Activated naive CD8-positive, alpha-beta T cell treated with anti-CD3 and anti-CD28 coated beads, Interleukin-2, amount 10 ng/mL, durations not matched to agents 7 days and 5 days (primary cell): ENCODE measurements around the gene GPR158. TPM values are rescaled to one million over a fixed set of nuclear protein-coding genes. Genes with fewer than 3 reads are reported as not detected.
"Not testable (repeated sequence)": the region's sequence is repeated elsewhere in the genome, so short reads cannot be mapped to it uniquely, and the experiment has no call there.

ENCODE experiments used
- ATAC-seq: fragments of 150-1000 bp; cut with Tn5 transposase; one replicate; pipeline ENCODE4 v1.10.0; 2021; ENCODE audit warnings: low read depth, moderate library complexity
- POLR2A ChIA-PET: fragments of 350-600 bp; sonication (Branson Sonifier 250); formaldehyde crosslinking; loops from one replicate; lab custom pipeline; 2021; ENCODE audit warnings: antibody characterized with exemption; lab: Charles Lee
- DNase-seq: peaks from one replicate; pipeline ENCODE4 v3.0.0; 2021
- H3K27ac Mint-ChIP-seq: one replicate; pipeline ENCODE4 v1.8.0; 2022; ENCODE audit warnings: mild to moderate bottlenecking, mixed read lengths
- H3K27me3 Mint-ChIP-seq: one replicate; pipeline ENCODE4 v1.8.0; 2022; ENCODE audit warnings: mild to moderate bottlenecking, moderate library complexity, mixed read lengths
- H3K36me3 Mint-ChIP-seq: one replicate; pipeline ENCODE4 v1.8.0; 2021; ENCODE audit warnings: mild to moderate bottlenecking, mixed read lengths
- H3K4me1 Mint-ChIP-seq: one replicate; pipeline ENCODE4 v1.8.0; 2021; ENCODE audit warnings: mixed read lengths
- H3K4me3 Mint-ChIP-seq: one replicate; pipeline ENCODE4 v1.8.0; 2022; ENCODE audit warnings: mild to moderate bottlenecking, moderate library complexity, mixed read lengths
- H3K9me3 Mint-ChIP-seq: one replicate; pipeline ENCODE4 v1.8.0; 2021; ENCODE audit warnings: mixed read lengths
- total RNA-seq, 2 experiments: library from RNA; stranded (reverse); gene quantifications; one replicate each; pipeline ENCODE4 v1.2.3, GENCODE V29; 2021

Gene GPR158, protein sequence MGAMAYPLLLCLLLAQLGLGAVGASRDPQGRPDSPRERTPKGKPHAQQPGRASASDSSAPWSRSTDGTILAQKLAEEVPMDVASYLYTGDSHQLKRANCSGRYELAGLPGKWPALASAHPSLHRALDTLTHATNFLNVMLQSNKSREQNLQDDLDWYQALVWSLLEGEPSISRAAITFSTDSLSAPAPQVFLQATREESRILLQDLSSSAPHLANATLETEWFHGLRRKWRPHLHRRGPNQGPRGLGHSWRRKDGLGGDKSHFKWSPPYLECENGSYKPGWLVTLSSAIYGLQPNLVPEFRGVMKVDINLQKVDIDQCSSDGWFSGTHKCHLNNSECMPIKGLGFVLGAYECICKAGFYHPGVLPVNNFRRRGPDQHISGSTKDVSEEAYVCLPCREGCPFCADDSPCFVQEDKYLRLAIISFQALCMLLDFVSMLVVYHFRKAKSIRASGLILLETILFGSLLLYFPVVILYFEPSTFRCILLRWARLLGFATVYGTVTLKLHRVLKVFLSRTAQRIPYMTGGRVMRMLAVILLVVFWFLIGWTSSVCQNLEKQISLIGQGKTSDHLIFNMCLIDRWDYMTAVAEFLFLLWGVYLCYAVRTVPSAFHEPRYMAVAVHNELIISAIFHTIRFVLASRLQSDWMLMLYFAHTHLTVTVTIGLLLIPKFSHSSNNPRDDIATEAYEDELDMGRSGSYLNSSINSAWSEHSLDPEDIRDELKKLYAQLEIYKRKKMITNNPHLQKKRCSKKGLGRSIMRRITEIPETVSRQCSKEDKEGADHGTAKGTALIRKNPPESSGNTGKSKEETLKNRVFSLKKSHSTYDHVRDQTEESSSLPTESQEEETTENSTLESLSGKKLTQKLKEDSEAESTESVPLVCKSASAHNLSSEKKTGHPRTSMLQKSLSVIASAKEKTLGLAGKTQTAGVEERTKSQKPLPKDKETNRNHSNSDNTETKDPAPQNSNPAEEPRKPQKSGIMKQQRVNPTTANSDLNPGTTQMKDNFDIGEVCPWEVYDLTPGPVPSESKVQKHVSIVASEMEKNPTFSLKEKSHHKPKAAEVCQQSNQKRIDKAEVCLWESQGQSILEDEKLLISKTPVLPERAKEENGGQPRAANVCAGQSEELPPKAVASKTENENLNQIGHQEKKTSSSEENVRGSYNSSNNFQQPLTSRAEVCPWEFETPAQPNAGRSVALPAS (N-terminal part only)
- total RNA-seq: not detected

DNA sequence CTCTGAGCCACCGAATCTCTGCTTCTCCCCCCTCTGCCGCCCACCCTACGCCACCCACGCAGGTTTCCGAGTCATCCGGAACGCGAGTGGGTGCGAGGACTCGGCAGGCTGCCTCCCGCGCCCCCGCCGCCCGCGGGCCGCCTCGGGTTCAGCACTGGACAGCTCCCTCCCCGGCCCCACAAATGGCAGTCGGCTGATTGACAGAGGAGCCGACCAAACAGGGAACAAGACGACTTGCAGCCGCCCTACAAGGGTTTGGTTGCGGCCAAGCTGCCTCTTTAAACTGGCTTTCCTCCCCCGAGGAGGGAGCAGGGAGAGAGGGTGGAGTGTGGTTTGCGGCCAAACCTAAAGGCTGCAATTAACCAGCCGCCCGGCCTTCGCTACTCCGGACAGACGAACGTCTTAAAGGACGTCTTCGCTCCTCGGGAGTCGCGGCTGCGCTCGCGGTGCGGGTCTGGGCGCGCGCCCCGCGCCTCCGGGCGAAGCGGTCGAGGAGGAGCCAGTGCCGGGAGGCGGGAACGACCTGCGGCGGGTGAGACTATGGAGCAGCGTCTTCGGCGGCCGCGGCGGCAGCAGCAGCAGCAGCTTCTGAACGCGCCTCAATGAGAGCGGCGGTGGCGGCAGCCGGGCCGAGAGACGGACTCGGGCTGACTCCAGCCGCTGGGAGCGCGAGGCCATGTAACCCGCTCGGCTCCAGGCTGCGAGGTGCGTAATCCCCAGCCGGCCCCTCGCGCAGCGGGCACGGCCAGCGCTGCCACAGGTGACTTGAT is at the start of gene GPR158:
Gene GPR158, plus strand, starts transcription at position 541 of the 770 bp plus-strand sequence. CDS start 420 bp downstream, outside the sequence.
- Mint-ChIP-seq H3K9me3 (no peaks in the 10 kb centered on the region), H3K4me3 (peak within 1 kb of the TSS; percentile 22), H3K27me3 (peaks cover 39% of the 10 kb centered on the region), H3K27ac (no peak within 1 kb of the TSS), H3K4me1 (peaks cover 4% of the 10 kb centered on the region), H3K36me3 (no peaks in the 10 kb centered on the region)
- peak; percentile 80 for DNase-seq
- ATAC-seq: peak; percentile 84
- POLR2A ChIA-PET: no interaction called here

GRCh38 chr10:25125201-25125611 is 49.6 kb upstream of the GPR158 start:
- DNase-seq (no peak), ATAC-seq (no peak)
- POLR2A ChIA-PET: no interaction called here
- Mint-ChIP-seq H3K9me3 (peaks cover 1% of the 10 kb centered on the region), H3K4me1 (no peaks in the 10 kb centered on the region), H3K27me3 (peaks cover 2% of the 10 kb centered on the region), H3K4me3 (no peak overlapping the region), H3K36me3 (no peaks in the 10 kb centered on the region), H3K27ac (no peak overlapping the region)

- POLR2A ChIA-PET: no interaction called here
- DNase-seq: no peak
- H3K36me3 Mint-ChIP-seq: no peaks in the 10 kb centered on the region
- peaks cover 2% of the 10 kb centered on the region for H3K27me3 Mint-ChIP-seq
- no peaks in the 10 kb centered on the region for H3K4me1 Mint-ChIP-seq
- H3K27ac Mint-ChIP-seq: no peak overlapping the region
- no peak overlapping the region for H3K4me3 Mint-ChIP-seq
- ATAC-seq: no peak
- peaks cover 7% of the 10 kb centered on the region for H3K9me3 Mint-ChIP-seq
These were observed 45.2 kb upstream of the GPR158 start for GRCh38 chr10:25129592-25129991.

DNA sequence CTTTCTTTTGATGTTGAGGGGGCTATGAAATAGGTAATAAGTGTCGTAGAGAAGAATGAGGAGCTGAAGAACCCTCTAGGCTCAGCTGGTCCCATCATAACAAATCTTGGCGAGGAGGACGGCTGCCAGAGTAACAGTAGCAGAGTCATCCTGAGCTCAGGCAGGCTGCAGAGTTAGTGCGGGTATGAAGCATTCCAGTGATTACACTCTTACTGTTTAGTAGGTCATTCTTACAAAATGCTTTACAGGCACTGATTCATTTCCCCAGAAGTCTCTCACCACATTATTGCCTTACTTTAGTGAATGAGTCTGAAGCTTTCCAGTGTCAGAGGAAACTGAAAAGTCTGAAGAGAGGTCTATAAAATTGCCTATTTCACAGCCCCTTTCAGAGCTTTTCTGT is 43.9 kb upstream of the GPR158 start:
- ATAC-seq (no peak), DNase-seq (no peak)
- no peak overlapping the region for H3K27ac Mint-ChIP-seq
- peaks cover 7% of the 10 kb centered on the region for H3K9me3 Mint-ChIP-seq
- H3K4me3 Mint-ChIP-seq: no peak overlapping the region
- H3K4me1 Mint-ChIP-seq: no peaks in the 10 kb centered on the region
- peaks cover 2% of the 10 kb centered on the region for H3K27me3 Mint-ChIP-seq
- no peaks in the 10 kb centered on the region for H3K36me3 Mint-ChIP-seq
- POLR2A ChIA-PET: no interaction called here

- Mint-ChIP-seq H3K36me3 (no peaks in the 10 kb centered on the region), H3K9me3 (peaks cover 4% of the 10 kb centered on the region), H3K4me1 (no peaks in the 10 kb centered on the region), H3K27ac (no peak overlapping the region), H3K27me3 (no peaks in the 10 kb centered on the region), H3K4me3 (no peak overlapping the region)
- ATAC-seq (no peak), DNase-seq (no peak)
- POLR2A ChIA-PET: no interaction called here
These were observed 32.5 kb upstream of the GPR158 start for GRCh38 chr10:25142116-25142864.

- H3K27me3 Mint-ChIP-seq: no peaks in the 10 kb centered on the region
- H3K4me1 Mint-ChIP-seq: no peaks in the 10 kb centered on the region
- no peak overlapping the region for H3K27ac Mint-ChIP-seq
- H3K36me3 Mint-ChIP-seq: no peaks in the 10 kb centered on the region
- no peaks in the 10 kb centered on the region for H3K9me3 Mint-ChIP-seq
- POLR2A ChIA-PET: no interaction called here
- DNase-seq (no peak), ATAC-seq (no peak)
- no peak overlapping the region for H3K4me3 Mint-ChIP-seq
These were observed 17.2 kb upstream of the GPR158 start for GRCh38 chr10:25157650-25158049.

DNA sequence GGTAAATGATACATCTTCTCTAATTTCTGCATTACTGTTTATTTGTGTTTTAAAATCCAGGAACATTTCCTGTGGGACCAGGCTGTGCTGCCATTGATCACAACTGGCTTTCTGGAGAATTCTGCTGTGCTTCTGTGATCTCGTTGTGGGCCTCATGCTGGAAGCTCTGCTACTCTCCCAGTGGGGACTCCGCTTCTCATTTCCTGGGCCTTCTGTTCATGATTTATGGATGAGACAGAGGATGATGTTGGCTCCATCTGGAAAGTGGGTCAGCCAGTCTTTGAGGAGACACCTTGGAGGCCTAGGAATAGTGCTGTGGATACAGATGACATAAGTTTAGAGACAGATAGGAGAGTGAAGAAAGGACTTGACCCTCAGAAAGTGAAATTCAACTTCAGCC is 15.2 kb upstream of the GPR158 start:
- H3K4me3 Mint-ChIP-seq: no peak overlapping the region
- peaks cover 2% of the 10 kb centered on the region for H3K9me3 Mint-ChIP-seq
- H3K27ac Mint-ChIP-seq: no peak overlapping the region
- H3K27me3 Mint-ChIP-seq: no peaks in the 10 kb centered on the region
- ATAC-seq: no peak
- DNase-seq: no peak
- no peaks in the 10 kb centered on the region for H3K36me3 Mint-ChIP-seq
- POLR2A ChIA-PET: no interaction called here
- H3K4me1 Mint-ChIP-seq: no peaks in the 10 kb centered on the region

DNA sequence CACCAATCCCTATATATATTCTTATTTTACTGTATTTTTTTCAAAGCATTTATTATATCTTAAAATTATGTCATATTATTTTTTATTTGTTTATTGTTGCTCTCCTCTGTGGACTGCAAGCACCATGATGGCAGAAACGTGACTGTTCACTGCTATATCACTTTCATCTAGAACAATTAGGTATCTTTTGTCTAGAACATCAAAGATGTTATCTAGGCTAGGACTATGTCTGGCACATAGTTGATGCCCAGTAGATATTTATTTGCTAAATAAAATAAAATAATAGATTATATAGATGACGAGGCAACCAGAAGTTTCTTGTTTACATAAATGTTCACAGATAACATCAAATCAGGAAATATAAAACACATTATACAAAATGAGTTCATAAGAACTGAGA is 12.4 kb upstream of the GPR158 start:
- DNase-seq: no peak
- no peak for ATAC-seq
- POLR2A ChIA-PET: no interaction called here
- peaks cover 2% of the 10 kb centered on the region for H3K27me3 Mint-ChIP-seq
- no peaks in the 10 kb centered on the region for H3K36me3 Mint-ChIP-seq
- no peak overlapping the region for H3K27ac Mint-ChIP-seq
- no peaks in the 10 kb centered on the region for H3K4me1 Mint-ChIP-seq
- H3K4me3 Mint-ChIP-seq: no peak overlapping the region
- peaks cover 2% of the 10 kb centered on the region for H3K9me3 Mint-ChIP-seq

GRCh38 chr10:25163464-25163863 is 11.3 kb upstream of the GPR158 start:
- POLR2A ChIA-PET, H3K27ac Mint-ChIP-seq, H3K4me1 Mint-ChIP-seq: not testable (repeated sequence)

GRCh38 chr10:25169740-25170139 is 5.1 kb upstream of the GPR158 start:
- H3K4me3 Mint-ChIP-seq: no peak overlapping the region
- H3K27ac Mint-ChIP-seq: no peak overlapping the region
- H3K9me3 Mint-ChIP-seq: no peaks in the 10 kb centered on the region
- peaks cover 2% of the 10 kb centered on the region for H3K4me1 Mint-ChIP-seq
- no peak for DNase-seq
- POLR2A ChIA-PET: no interaction called here
- no peak for ATAC-seq
- H3K36me3 Mint-ChIP-seq: no peaks in the 10 kb centered on the region
- peaks cover 16% of the 10 kb centered on the region for H3K27me3 Mint-ChIP-seq

More at GRCh38 chr10:25163464-25163863, 11.3 kb upstream of the GPR158 start:
- not testable (repeated sequence) for H3K4me3 Mint-ChIP-seq, H3K27me3 Mint-ChIP-seq, ATAC-seq, DNase-seq, H3K9me3 Mint-ChIP-seq, H3K36me3 Mint-ChIP-seq

- Mint-ChIP-seq H3K36me3 (no peaks in the 10 kb centered on the region), H3K9me3 (no peaks in the 10 kb centered on the region), H3K27ac (no peak overlapping the region), H3K4me3 (no peak overlapping the region), H3K27me3 (peaks cover 19% of the 10 kb centered on the region), H3K4me1 (peaks cover 2% of the 10 kb centered on the region)
- POLR2A ChIA-PET: no interaction called here
- ATAC-seq (no peak), DNase-seq (no peak)
These were observed 4.2 kb upstream of the GPR158 start for GRCh38 chr10:25170627-25171026.
